Measurements from ENCODE around the gene DNM1. TPM values are rescaled to one million over a fixed set of nuclear protein-coding genes. Genes with fewer than 3 reads are reported as not detected.

The DNM1 gene
- total RNA-seq, 1 donor from 2014 or later, result 24.1 TPM

GRCh38 chr9:128204858-128205257 lies 1.7 kb downstream of the DNM1 start:
- DNase-seq (ENCODE audit: low spot score), result no peak

- no peak for DNase-seq (ENCODE audit: low spot score)
These were observed 2.2 kb downstream of the DNM1 start for GRCh38 chr9:128205296-128205944.

GRCh38 chr9:128206484-128206883 lies 3.3 kb downstream of the DNM1 start:
- no peak for DNase-seq (ENCODE audit: low spot score)

DNA sequence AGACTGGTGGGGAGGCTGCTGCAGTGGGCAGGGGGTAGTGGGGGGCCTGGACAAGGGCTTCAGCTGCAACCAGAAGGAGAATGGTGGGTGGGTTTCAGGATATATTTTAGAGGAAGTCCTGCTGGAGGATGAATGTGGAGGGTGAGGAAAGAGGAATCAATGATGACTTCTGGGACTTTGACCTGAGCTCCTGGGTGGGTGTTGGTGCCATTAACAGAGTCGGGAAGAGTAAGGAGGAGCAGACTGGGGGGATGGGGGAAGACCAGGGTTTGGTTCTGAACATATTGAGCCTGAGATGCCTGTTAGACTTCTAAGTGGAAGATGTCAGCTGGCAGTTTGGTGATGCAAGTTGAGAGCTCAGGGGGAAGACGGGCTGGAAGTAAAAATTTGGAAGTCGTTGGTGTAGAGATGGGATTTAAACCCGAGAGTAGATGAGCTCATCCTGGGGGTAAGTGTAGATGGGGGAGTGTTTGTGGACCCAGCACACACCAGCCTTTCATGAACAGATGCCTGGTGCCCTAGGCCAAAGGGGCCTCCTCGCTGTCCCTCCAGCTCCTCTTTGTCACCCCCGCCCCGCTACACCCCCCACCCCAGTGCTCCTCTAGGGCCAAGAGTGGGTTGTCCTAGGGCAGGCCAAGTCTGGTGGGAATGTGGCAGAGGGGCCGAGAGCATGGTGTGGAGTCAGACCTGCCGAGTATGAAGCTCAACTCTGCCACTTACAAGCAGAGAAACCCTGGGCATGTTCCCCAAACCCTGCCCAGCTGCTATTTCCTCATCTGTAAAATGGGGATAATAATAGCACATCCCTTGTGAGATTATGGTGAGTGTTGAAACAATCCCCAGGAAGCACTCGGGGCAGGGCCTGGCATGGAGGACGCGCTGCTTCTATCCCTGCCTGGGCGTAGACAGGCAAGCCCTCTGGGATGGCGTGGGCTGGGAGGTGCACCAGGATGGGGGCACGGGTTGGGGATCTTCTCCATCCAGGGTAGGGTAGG lies 4.0 kb downstream of the DNM1 start:
- DNase-seq (ENCODE audit: low spot score), result no peak

GRCh38 chr9:128208386-128208785 lies 5.2 kb downstream of the DNM1 start:
- no peak for DNase-seq (ENCODE audit: low spot score)

- DNase-seq (ENCODE audit: low spot score), result no peak
These were observed 5.9 kb downstream of the DNM1 start for GRCh38 chr9:128208946-128209669.

GRCh38 chr9:128211186-128211980 lies 8.2 kb downstream of the DNM1 start:
- no peak for DNase-seq (ENCODE audit: low spot score)

DNA sequence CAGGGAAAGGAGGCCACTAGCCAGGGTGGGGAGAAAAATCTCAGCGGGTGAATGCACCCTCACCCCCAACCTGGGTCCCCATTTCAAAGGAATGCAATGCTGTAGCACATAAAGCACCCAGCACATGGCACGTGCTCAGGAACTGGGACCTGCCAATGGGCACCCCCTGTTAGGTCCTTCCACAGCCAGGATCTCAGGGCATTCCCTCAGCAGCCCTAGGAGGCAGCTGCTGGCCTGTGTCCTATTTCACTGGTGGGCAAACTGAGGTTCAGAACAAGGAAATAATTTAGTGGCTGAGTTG lies 8.8 kb downstream of the DNM1 start:
- no peak for DNase-seq (ENCODE audit: low spot score)

- DNase-seq (ENCODE audit: low spot score), result no peak
These were observed 10.7 kb downstream of the DNM1 start for GRCh38 chr9:128213746-128214497.

DNA sequence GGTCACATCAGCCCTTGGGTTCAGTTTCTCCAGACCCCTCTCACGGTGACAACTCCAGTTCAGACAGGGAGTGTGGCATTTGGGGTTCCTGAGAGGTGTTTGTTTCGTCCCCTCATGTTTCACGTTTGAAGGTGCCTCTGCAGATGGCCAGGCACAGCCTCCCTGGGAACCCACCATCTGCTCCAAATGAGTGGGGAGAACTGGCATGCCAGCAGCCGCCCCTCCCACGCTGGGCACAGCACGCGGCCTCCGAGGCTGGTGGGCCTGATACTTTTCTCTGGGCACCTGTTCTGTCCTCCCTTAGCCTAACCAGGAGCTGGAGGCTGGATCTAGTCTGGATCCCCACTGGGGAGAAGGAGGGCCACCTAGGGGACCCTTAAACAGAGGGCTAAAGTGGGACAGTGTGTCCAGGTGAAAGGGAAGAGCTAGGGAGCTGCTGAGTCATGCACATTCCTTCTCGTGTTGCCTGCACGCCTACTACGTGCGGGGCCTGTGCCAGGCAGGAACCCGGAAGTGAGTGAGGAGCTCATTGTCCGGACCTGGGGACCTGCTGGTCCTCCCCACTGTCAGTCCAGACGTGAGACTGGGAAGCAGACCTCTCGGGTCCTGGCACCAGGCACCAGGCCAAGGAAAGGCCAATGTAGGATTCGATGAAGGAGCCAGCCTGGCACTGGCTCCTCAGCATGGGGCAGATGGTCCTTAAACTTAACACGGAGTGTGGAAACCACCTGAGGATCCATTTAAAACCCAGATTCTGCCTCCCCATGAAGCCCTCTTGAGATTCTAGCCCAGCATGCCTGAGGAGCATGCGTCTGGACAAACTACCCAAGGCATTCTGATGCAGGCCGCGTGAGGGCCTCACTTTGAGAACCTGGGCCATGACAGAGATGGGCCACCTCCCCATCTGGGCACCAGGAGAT lies 11.7 kb downstream of the DNM1 start:
- no peak for DNase-seq (ENCODE audit: low spot score)

- DNase-seq (ENCODE audit: low spot score), result no peak
These were observed 12.6 kb downstream of the DNM1 start for GRCh38 chr9:128215491-128216409.

- DNase-seq (ENCODE audit: low spot score), result no peak
These were observed 13.8 kb downstream of the DNM1 start for GRCh38 chr9:128216781-128217553.

- DNase-seq (ENCODE audit: low spot score), result no peak
These were observed 15.0 kb downstream of the DNM1 start for GRCh38 chr9:128218172-128218517.

- peak; percentile 97 for DNase-seq (ENCODE audit: low spot score)
These were observed 15.6 kb downstream of the DNM1 start for GRCh38 chr9:128218518-128219389.

GRCh38 chr9:128219831-128220230 lies 16.7 kb downstream of the DNM1 start:
- DNase-seq (ENCODE audit: low spot score), result no peak

- no peak for DNase-seq (ENCODE audit: low spot score)
These were observed 18.8 kb downstream of the DNM1 start for GRCh38 chr9:128222026-128222425.
